Adrenal gland (tissue), 5 donors: Measurements from ENCODE around the gene TIMM13.

Experiments
- CTCF ChIP-seq, 6 experiments: fragments of 450-650 bp in 4 of 6; fragments of 200-600 bp in 2 of 6; sonication (generic) in 1 of 6; IDR thresholded peaks; 1 replicate in 5 of 6; 2 replicates in 1 of 6; pipeline versions ENCODE4 v1.5.1 to v1.8.0; 2016 to 2021; ENCODE audit warnings: antibody characterized with exemption in 6 of 6, mild to moderate bottlenecking in 2 of 6, moderate library complexity in 1 of 6
- POLR2A ChIP-seq, 2 donors: fragments of 450-650 bp; IDR thresholded peaks; one replicate each; pipeline ENCODE4 v1.6.1; 2017; ENCODE audit warnings: antibody characterized with exemption in 2 of 2, mild to moderate bottlenecking in 2 of 2, moderate library complexity in 1 of 2
- donor health status: DM: no; HTN: no; CAD: no.

GRCh38 chr19:2440515-2440914, 13.1 kb upstream of the TIMM13 start:
- TF ChIP-seq CTCF (IDR thresholded peaks at IDR 0.05) = no peak
- no peak for TF ChIP-seq POLR2A (IDR thresholded peaks at IDR 0.05)
